ENCODE measurements around the gene LRP8.

- TF ChIP-seq POLR2A (IDR thresholded peaks at IDR 0.05) (no peak), POLR2AphosphoS5 (IDR thresholded peaks at IDR 0.05) (no peak), EP300 (IDR thresholded peaks at IDR 0.05) (no peak)
- TF ChIP-seq, protein P1, sequence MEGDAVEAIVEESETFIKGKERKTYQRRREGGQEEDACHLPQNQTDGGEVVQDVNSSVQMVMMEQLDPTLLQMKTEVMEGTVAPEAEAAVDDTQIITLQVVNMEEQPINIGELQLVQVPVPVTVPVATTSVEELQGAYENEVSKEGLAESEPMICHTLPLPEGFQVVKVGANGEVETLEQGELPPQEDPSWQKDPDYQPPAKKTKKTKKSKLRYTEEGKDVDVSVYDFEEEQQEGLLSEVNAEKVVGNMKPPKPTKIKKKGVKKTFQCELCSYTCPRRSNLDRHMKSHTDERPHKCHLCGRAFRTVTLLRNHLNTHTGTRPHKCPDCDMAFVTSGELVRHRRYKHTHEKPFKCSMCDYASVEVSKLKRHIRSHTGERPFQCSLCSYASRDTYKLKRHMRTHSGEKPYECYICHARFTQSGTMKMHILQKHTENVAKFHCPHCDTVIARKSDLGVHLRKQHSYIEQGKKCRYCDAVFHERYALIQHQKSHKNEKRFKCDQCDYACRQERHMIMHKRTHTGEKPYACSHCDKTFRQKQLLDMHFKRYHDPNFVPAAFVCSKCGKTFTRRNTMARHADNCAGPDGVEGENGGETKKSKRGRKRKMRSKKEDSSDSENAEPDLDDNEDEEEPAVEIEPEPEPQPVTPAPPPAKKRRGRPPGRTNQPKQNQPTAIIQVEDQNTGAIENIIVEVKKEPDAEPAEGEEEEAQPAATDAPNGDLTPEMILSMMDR (IDR thresholded peaks at IDR 0.05): no peak
These were observed at the start of gene LRP8 for GRCh38 chr1:53328009-53328461.

All from gastroesophageal sphincter (tissue), 3 donors.